ENCODE measurements around the gene SUPT20H. TPM values are rescaled to one million over a fixed set of nuclear protein-coding genes. Genes with fewer than 3 reads are reported as not detected.

SUPT20H gene
- total RNA-seq, 1 experiment from 2014 or later: 16.8 TPM

DNA sequence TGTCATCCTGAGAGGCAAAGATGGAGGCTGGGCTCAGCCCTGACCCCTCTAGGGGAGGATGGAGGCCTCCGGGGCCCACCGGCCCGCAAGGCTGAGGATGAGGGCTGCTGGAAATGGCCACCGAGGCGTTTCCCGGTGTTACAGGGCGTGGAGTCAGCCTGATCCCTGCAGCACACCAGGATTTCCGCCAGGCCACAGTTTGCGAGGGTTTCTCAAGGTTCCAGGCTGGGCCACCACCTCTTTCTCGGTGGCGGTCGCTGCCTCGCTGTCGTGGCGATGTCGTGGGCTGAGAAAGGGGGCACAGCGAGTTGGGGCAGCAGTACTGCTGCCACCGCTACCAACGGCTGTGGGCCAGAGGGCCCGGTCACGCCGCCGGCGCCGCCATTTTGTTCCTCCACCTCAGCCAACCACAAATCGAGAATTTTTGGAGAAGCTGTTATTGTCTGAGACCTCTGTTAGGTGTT is 45.8 kb upstream of the SUPT20H start, which contains the start of gene CSNK1A1L:
CSNK1A1L (minus strand) TSS at position 414 of the 464 bp plus-strand sequence; CDS start at position 6, 408 bp downstream.
- CTCF ChIA-PET: no interaction called here

GRCh38 chr13:37102896-37103295 is 43.4 kb upstream of the SUPT20H start:
- no peaks in the 10 kb centered on the region for H4K20me1 ChIP-seq (ENCODE audit: low read length)
- H2AFZ ChIP-seq (ENCODE audit: low read length): no peak overlapping the region
- DNase-seq (no peak), ATAC-seq (no peak)
- no peaks in the 10 kb centered on the region for H3K9me2 ChIP-seq (replicated peaks; ENCODE audit: low read length)
- peaks cover 6% of the 10 kb centered on the region; the same call in 1 of the 2 replicates for H3K4me1 ChIP-seq (ENCODE audit: insufficient read depth, low read length)
- no peaks in the 10 kb centered on the region for H3F3A ChIP-seq (ENCODE audit: low read length, unreplicated experiment)
- ChIA-PET CTCF (no interaction called here), POLR2A (ENCODE audit: unreplicated experiment) (no interaction called here)
- peaks cover 35% of the 10 kb centered on the region for H3K27me3 ChIP-seq (ENCODE audit: low read length)
- no peak overlapping the region for H3K4me2 ChIP-seq (ENCODE audit: low read length)
- no peak overlapping the region for H3K4me3 ChIP-seq (ENCODE audit: low read length)
- TF ChIP-seq EZH2phosphoT487 (IDR thresholded peaks at IDR 0.05; ENCODE audit: borderline replicate concordance, low read length) (no peak), CTCF (conservative IDR thresholded peaks at IDR 0.05; ENCODE audit: low read depth, low read length) (no peak), EZH2 (IDR thresholded peaks at IDR 0.05; ENCODE audit: low read length, unreplicated experiment) (no peak)
- H3K36me3 ChIP-seq (ENCODE audit: low read depth, low read length): no peaks in the 10 kb centered on the region
- intact Hi-C loops (cut with micrococcal nuclease): no loop called here
- H3K9me3 ChIP-seq (ENCODE audit: low read length): no peaks in the 10 kb centered on the region
- BruUV-seq (replicated peaks): no TSS peak
- H3K27ac ChIP-seq (ENCODE audit: low read length): no peak overlapping the region
- no peak overlapping the region for H3K9ac ChIP-seq (ENCODE audit: low read length)
- no peaks in the 10 kb centered on the region for H3K79me2 ChIP-seq (ENCODE audit: low read length)

More for the DNA sequence above, 45.8 kb upstream of the SUPT20H start, which contains the start of gene CSNK1A1L:
- no peak within 1 kb of the TSS for H3K4me3 ChIP-seq (ENCODE audit: low read length)
- H3F3A ChIP-seq (ENCODE audit: low read length, unreplicated experiment): no peaks in the 10 kb centered on the region
- no peak within 1 kb of the TSS for H3K4me2 ChIP-seq (ENCODE audit: low read length)
- peaks cover 10% of the 10 kb centered on the region; the same call in 1 of the 2 replicates for H3K4me1 ChIP-seq (ENCODE audit: insufficient read depth, low read length)
- no peak within 1 kb of the TSS for H3K9ac ChIP-seq (ENCODE audit: low read length)
- intact Hi-C loops (cut with micrococcal nuclease): no loop called here
- no peak for ATAC-seq
- BruUV-seq (replicated peaks): no TSS peak
- TF ChIP-seq EZH2 (IDR thresholded peaks at IDR 0.05; ENCODE audit: low read length, unreplicated experiment) (no peak), EZH2phosphoT487 (IDR thresholded peaks at IDR 0.05; ENCODE audit: borderline replicate concordance, low read length) (no peak), CTCF (conservative IDR thresholded peaks at IDR 0.05; ENCODE audit: low read depth, low read length) (no peak)
- H3K27ac ChIP-seq (ENCODE audit: low read length): no peak within 1 kb of the TSS
- no peaks in the 10 kb centered on the region for H4K20me1 ChIP-seq (ENCODE audit: low read length)
- no peak for DNase-seq
- H3K9me3 ChIP-seq (ENCODE audit: low read length): no peaks in the 10 kb centered on the region
- POLR2A ChIA-PET (ENCODE audit: unreplicated experiment): no interaction called here
- H3K36me3 ChIP-seq (ENCODE audit: low read depth, low read length): no peaks in the 10 kb centered on the region
- H3K79me2 ChIP-seq (ENCODE audit: low read length): no peaks in the 10 kb centered on the region
- peaks cover 16% of the 10 kb centered on the region for H3K27me3 ChIP-seq (ENCODE audit: low read length)
- no peaks in the 10 kb centered on the region for H3K9me2 ChIP-seq (replicated peaks; ENCODE audit: low read length)
- H2AFZ ChIP-seq (ENCODE audit: low read length): no peak within 1 kb of the TSS

- no peak overlapping the region for H2AFZ ChIP-seq (ENCODE audit: low read length)
- H3F3A ChIP-seq (ENCODE audit: low read length, unreplicated experiment): no peaks in the 10 kb centered on the region
- no peaks in the 10 kb centered on the region for H3K36me3 ChIP-seq (ENCODE audit: low read depth, low read length)
- no peak overlapping the region for H3K4me2 ChIP-seq (ENCODE audit: low read length)
- ChIA-PET POLR2A (ENCODE audit: unreplicated experiment) (no interaction called here), CTCF (interaction anchor here (0.7 kb wide), 1 partner anchor 1122 kb away, joined by 4 read pairs; no protein-coding TSS in a partner anchor)
- DNase-seq: no peak
- H3K79me2 ChIP-seq (ENCODE audit: low read length): no peaks in the 10 kb centered on the region
- no peaks in the 10 kb centered on the region for H3K9me3 ChIP-seq (ENCODE audit: low read length)
- H3K27ac ChIP-seq (ENCODE audit: low read length): no peak overlapping the region
- intact Hi-C loops (cut with micrococcal nuclease): no loop called here
- H3K4me1 ChIP-seq (ENCODE audit: insufficient read depth, low read length): no peaks in the 10 kb centered on the region
- no TSS peak for BruUV-seq (replicated peaks)
- peaks cover 41% of the 10 kb centered on the region for H3K27me3 ChIP-seq (ENCODE audit: low read length)
- H3K9me2 ChIP-seq (replicated peaks; ENCODE audit: low read length): no peaks in the 10 kb centered on the region
- no peak for TF ChIP-seq CTCF (conservative IDR thresholded peaks at IDR 0.05; ENCODE audit: low read depth, low read length)
- TF ChIP-seq EZH2 (IDR thresholded peaks at IDR 0.05; ENCODE audit: low read length, unreplicated experiment): no peak
- no peak for TF ChIP-seq EZH2phosphoT487 (IDR thresholded peaks at IDR 0.05; ENCODE audit: borderline replicate concordance, low read length)
- no peak overlapping the region for H3K4me3 ChIP-seq (ENCODE audit: low read length)
- no peak for ATAC-seq
- no peaks in the 10 kb centered on the region for H4K20me1 ChIP-seq (ENCODE audit: low read length)
- no peak overlapping the region for H3K9ac ChIP-seq (ENCODE audit: low read length)
Measured at GRCh38 chr13:37101201-37101600, 41.7 kb upstream of the SUPT20H start.
